ENCODE measurements around the gene ZBTB1. TPM values are rescaled to one million over a fixed set of nuclear protein-coding genes. Genes with fewer than 3 reads are reported as not detected.
A peak's percentile ranks its signal among the peaks of the same experiment; 100 is the strongest.

Gene ZBTB1
- total RNA-seq, 1 donor from 2014 or later: 53.3 TPM

DNA sequence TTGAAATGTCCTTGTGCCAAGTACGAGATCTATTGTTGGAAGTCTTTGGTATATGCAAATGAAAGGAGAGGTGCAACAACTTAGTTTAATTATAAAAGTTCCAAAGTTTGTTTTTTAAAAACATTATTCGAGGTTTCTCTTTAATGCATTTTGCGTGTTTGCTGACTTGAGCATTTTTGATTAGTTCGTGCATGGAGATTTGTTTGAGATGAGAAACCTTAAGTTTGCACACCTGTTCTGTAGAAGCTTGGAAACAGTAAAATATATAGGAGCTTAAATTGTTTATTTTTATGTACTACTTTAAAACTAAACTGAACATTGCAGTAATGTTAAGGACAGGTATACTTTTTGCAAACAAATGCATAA lies 38.2 kb downstream of the ZBTB1 start:
- no peak overlapping the region for H3K4me3 Mint-ChIP-seq
- H3K4me3 ChIP-seq: no peak overlapping the region
- peaks cover 28% of the 10 kb centered on the region for H3K9me3 Mint-ChIP-seq

DNA sequence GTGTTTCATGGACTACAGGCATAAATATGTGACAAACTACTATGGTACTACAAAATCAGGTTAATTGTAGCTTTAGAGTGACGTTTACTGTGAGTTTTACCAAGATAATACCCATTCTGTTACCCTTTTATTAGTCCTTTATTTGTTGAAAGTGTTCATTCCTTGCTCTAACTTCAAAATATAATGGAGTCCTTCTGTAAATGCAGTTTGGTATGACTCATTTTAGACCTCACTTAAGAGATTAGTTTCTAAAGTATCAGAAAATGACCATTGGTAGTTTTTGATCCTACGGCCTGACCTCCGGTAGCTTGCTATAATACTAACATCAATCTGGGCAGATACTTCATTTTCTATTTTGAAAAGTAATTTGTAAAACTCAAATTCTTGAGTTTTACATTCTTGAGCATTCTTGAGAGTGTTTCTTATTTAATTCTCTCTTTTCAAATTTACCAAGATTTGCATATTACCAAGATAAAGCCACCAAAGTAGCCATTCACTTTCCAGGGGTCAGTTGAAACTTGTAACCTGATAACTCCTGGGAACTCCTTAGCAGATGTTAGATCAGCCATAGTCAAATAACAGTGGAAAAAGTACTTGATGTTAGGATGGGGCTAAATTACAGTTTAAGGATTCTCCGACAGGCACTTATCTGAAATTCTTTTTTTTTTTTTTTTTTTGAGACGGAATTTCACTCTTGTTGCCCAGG lies 40.2 kb downstream of the ZBTB1 start:
- peaks cover 2% of the 10 kb centered on the region for H3K36me3 Mint-ChIP-seq
- Histone ChIP-seq H3F3A (ENCODE audit: low read depth) (peaks cover 23% of the 10 kb centered on the region), H3K9ac (no peak overlapping the region), H3K36me3 (no peaks in the 10 kb centered on the region), H3K27ac (no peak overlapping the region), H3K79me2 (ENCODE audit: low read depth) (no peaks in the 10 kb centered on the region), H3K4me2 (peak overlapping the region; percentile 12), H3K27me3 (peaks cover 17% of the 10 kb centered on the region), H3K4me3 (no peak overlapping the region), H3K4me1 (peaks cover 10% of the 10 kb centered on the region), H3K9me3 (ENCODE audit: low read depth) (no peaks in the 10 kb centered on the region), H4K20me1 (ENCODE audit: low read depth) (no peaks in the 10 kb centered on the region), H2AFZ (replicated peaks) (no peak overlapping the region)
- peaks cover 21% of the 10 kb centered on the region for H3K9me3 Mint-ChIP-seq
- H3K4me3 Mint-ChIP-seq: no peak overlapping the region
- H3K27ac Mint-ChIP-seq: no peak overlapping the region
- TF ChIP-seq EZH2phosphoT487 (IDR thresholded peaks at IDR 0.05): no peak
- TF ChIP-seq, protein P1, sequence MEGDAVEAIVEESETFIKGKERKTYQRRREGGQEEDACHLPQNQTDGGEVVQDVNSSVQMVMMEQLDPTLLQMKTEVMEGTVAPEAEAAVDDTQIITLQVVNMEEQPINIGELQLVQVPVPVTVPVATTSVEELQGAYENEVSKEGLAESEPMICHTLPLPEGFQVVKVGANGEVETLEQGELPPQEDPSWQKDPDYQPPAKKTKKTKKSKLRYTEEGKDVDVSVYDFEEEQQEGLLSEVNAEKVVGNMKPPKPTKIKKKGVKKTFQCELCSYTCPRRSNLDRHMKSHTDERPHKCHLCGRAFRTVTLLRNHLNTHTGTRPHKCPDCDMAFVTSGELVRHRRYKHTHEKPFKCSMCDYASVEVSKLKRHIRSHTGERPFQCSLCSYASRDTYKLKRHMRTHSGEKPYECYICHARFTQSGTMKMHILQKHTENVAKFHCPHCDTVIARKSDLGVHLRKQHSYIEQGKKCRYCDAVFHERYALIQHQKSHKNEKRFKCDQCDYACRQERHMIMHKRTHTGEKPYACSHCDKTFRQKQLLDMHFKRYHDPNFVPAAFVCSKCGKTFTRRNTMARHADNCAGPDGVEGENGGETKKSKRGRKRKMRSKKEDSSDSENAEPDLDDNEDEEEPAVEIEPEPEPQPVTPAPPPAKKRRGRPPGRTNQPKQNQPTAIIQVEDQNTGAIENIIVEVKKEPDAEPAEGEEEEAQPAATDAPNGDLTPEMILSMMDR (IDR thresholded peaks at IDR 0.05): no peak
- no peak for TF ChIP-seq EZH2 (IDR thresholded peaks at IDR 0.05)
- DNase-seq (ENCODE audit: low spot score): no peak
- peaks cover 7% of the 10 kb centered on the region for H3K27me3 Mint-ChIP-seq (ENCODE audit: insufficient read depth, low read depth)
- peaks cover 4% of the 10 kb centered on the region for H3K4me1 Mint-ChIP-seq

More for the DNA sequence above, 38.2 kb downstream of the ZBTB1 start:
- Histone ChIP-seq H3K9me3 (ENCODE audit: low read depth) (no peaks in the 10 kb centered on the region), H3F3A (ENCODE audit: low read depth) (peaks cover 37% of the 10 kb centered on the region), H3K4me2 (peak overlapping the region; percentile 24), H3K27ac (no peak overlapping the region), H3K36me3 (no peaks in the 10 kb centered on the region), H3K9ac (no peak overlapping the region), H3K27me3 (no peaks in the 10 kb centered on the region), H3K79me2 (ENCODE audit: low read depth) (no peaks in the 10 kb centered on the region), H4K20me1 (ENCODE audit: low read depth) (no peaks in the 10 kb centered on the region), H3K4me1 (peaks cover 10% of the 10 kb centered on the region), H2AFZ (replicated peaks) (no peak overlapping the region)
- no peak for DNase-seq (ENCODE audit: low spot score)
- H3K27ac Mint-ChIP-seq: no peak overlapping the region
- peaks cover 4% of the 10 kb centered on the region for H3K36me3 Mint-ChIP-seq
- H3K27me3 Mint-ChIP-seq (ENCODE audit: insufficient read depth, low read depth): peaks cover 2% of the 10 kb centered on the region
- TF ChIP-seq EZH2phosphoT487 (IDR thresholded peaks at IDR 0.05): no peak
- no peak for TF ChIP-seq EZH2 (IDR thresholded peaks at IDR 0.05)
- H3K4me1 Mint-ChIP-seq: no peaks in the 10 kb centered on the region

DNA sequence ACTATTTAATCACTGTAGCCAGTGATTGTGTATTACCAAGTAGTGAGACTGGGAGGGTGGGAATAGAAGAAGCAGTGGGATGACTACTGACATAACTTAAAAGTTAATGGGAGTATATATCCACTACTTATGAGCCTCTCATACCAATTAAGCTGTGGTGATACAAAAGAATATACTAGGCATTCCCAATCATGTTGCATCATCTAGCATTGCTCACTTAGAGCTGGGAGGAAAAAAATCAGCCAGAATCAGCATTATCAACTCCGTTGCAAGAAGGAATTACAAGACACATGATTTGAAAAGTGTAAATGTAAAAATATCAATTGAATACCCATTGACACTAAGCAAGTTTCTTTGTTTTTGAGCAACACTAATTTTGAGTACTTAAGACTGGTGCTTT lies 44.4 kb downstream of the ZBTB1 start:
- peaks cover 40% of the 10 kb centered on the region for H3K27me3 ChIP-seq
- H3K79me2 ChIP-seq (ENCODE audit: low read depth): no peaks in the 10 kb centered on the region

More for the DNA sequence above, 44.4 kb downstream of the ZBTB1 start:
- Mint-ChIP-seq H3K36me3 (no peaks in the 10 kb centered on the region), H3K4me1 (peaks cover 4% of the 10 kb centered on the region), H3K27ac (no peak overlapping the region), H3K9me3 (no peaks in the 10 kb centered on the region), H3K4me3 (no peak overlapping the region), H3K27me3 (ENCODE audit: insufficient read depth, low read depth) (peaks cover 12% of the 10 kb centered on the region)
- Histone ChIP-seq H3K27ac (no peak overlapping the region), H3K4me1 (peaks cover 10% of the 10 kb centered on the region), H3F3A (ENCODE audit: low read depth) (no peaks in the 10 kb centered on the region), H2AFZ (replicated peaks) (no peak overlapping the region), H4K20me1 (ENCODE audit: low read depth) (no peaks in the 10 kb centered on the region), H3K9ac (no peak overlapping the region), H3K36me3 (no peaks in the 10 kb centered on the region), H3K4me2 (no peak overlapping the region), H3K4me3 (no peak overlapping the region), H3K9me3 (ENCODE audit: low read depth) (no peaks in the 10 kb centered on the region)
- no peak for DNase-seq (ENCODE audit: low spot score)
- TF ChIP-seq EZH2phosphoT487 (IDR thresholded peaks at IDR 0.05) (no peak), EZH2 (IDR thresholded peaks at IDR 0.05) (no peak)
- TF ChIP-seq, protein P1 (IDR thresholded peaks at IDR 0.05): no peak
